Frontal cortex (tissue), 4 donors: ENCODE measurements around the gene TBCD. TPM values are rescaled to one million over a fixed set of nuclear protein-coding genes. Genes with fewer than 3 reads are reported as not detected.

Source experiments
- DNase-seq, 2 donors: peaks; one replicate each; pipeline ENCODE4 v3.0.0; 2012; ENCODE audit warnings: low spot score in 2 of 2
- FAIRE-seq: peaks from 2 replicates; lab custom pipeline; 2012; peaks lifted over from hg19 to GRCh38; lab: Jason Lieb, UNC
- total RNA-seq: library from RNA; depleted of rRNA; stranded (reverse); fragments of >200 nt; gene quantifications from one replicate; pipeline ENCODE4 v1.2.3, GENCODE V29; 2014
- donor health status: control.
- donor health status: control.
- donor health status: control.

Gene TBCD
- total RNA-seq, 1 donor from 2014 or later: 73.8 TPM

DNA sequence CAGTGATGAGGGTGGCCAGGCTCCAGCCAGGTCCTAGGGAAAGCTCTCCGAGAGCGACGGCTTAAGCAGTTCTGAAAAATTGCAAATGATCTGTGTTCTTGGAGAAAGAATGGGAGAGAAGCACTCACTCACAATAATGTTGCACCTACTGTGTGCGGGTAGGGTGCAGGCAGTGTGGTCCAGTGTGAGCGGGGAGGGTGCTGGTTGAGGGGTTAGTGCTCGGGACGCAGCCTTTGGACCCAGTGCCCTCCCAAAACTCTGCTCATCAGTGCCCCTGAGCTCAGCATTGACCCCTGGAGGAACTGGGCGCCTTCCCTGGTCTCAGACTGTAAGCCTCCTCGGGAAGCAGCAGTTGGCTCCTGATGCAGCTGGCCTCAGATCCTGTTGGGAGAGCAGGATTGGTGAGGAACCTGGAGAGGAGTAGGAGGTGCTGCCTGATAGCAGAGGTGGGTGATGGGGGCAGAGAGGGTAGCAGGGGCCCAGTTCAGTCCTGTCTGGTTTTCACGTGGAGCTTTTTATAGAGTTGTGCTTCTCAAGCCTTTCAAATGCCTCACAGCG lies 111.6 kb downstream of the TBCD start:
- no peak for FAIRE-seq
- DNase-seq: no peak

DNA sequence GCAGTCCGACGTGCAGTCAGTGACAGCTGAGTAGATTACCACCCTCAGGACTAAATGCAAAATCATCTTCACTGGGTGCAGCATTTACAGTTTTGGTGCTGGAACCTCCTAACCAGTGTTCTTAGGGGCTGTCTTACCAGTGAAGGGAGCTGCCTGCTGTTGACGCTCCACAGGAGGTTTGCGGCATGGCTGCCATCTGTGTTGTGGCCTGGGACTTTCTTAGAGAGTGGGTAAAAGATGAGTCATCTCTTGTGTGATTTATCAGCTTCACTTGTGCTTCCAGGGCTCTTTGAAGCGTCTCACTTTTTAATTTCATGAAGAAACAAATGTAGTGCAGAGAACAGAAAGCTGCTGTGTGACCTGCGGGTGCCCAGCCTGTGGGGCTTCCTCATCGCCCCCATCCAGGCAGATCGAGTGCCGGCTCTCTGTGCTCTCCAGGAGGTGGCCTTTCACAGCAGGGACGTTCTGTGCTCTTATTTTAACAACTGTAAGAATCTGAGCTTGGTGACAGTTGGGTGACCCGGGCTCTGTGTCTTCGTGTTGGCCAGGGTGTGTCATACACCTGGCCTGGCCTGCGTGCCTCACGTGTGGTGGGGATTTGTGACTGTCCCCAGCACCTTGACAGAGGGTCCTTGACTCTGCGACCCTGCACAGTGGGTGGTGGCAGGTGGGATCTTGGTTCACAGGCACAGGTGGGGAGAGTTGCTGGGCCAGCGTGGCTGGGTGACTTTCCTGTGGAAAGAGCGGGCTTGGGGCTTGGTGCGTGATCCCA lies 112.3 kb downstream of the TBCD start:
- no peak for DNase-seq
- no peak for FAIRE-seq

- FAIRE-seq (no peak), DNase-seq (no peak)
These were observed 112.9 kb downstream of the TBCD start for GRCh38 chr17:82864713-82865248.

DNA sequence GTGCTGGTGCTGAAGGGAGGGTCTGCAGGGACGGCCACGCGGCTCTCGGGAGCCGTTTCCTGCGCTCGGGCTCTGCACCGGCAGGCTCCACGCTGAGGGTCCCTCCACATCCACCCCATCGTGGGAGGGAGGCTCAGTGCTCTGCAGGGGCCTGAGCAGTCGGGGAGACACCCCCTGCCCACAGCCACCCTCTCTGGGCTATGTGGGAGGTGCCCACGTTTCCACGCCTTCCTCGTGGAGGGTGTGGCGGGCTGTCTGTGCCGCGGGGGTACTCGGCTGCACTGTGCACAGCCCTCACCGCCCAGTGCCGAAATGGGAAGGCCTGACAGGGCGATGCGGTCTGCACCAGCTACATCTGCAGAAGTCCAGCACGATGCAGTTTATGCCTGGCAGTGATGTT lies 113.4 kb downstream of the TBCD start:
- FAIRE-seq: no peak

GRCh38 chr17:82865774-82866395 lies 114.0 kb downstream of the TBCD start:
- FAIRE-seq: no peak
- DNase-seq: no peak

More for the DNA sequence above, 113.4 kb downstream of the TBCD start:
- DNase-seq: no peak

GRCh38 chr17:82866590-82867191 lies 114.8 kb downstream of the TBCD start:
- FAIRE-seq: no peak

GRCh38 chr17:82867763-82868325 lies 116.0 kb downstream of the TBCD start:
- no peak for FAIRE-seq
- no peak for DNase-seq

More at GRCh38 chr17:82866590-82867191, 114.8 kb downstream of the TBCD start:
- peak in 1 of 2 donors; percentile 61 for DNase-seq

DNA sequence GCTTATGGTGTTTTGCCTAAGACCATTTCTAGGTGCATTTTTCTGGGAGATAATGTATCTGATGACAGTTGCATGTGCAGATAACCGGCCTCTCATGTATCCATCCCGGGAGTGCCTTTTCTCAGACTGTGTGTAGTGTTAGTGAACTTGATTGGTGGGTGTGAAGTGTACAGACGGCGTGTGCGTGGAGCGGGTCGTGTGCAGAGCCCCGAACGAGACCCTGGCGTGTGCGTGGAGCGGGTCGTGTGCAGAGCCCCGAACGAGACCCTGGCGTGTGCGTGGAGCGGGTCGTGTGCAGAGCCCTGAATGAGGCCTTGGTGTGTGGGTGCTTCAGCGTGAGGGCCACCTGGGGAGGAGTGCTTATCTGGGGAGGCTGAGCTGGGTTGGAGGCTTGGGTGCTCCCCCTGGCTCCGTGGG lies 116.9 kb downstream of the TBCD start:
- no peak for DNase-seq
- no peak for FAIRE-seq

DNA sequence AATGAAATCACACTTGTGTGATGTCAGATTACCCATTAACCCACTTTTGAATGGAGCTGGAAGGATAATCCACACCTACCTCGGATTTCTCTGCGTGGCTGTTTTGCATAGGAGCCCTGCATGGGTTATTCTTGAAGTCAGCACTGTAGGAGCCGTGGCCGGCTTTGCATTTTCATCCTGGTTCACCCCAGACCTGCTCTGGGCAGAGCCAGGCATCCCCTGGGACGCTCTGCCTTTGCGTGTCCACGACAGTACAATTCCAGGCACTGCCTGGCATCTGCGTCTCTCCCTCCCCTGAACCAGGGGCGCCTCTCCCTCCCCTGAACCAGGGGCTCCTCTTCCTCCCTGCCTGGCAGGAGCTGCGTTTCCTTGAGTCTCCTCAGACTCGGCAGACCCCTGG lies 117.7 kb downstream of the TBCD start:
- no peak for DNase-seq
- no peak for FAIRE-seq

DNA sequence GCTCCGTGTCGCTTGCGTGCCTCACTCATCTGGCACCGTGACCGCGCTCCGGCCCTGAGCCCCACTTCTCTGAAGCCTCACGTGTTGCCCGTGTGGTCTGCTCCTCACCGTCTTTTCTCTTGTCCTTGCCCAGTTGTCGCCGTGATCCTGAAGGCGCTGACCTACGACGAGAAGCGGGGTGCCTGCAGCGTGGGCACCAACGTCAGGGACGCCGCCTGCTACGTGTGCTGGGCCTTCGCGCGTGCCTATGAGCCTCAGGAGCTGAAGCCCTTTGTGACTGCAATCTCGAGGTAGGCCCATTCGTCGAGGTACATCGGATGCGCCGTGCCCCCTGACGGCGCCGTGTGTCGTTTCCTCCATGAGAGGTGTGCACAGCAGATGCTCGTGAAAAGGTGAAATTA lies 118.2 kb downstream of the TBCD start:
- no peak for DNase-seq
- no peak for FAIRE-seq

DNA sequence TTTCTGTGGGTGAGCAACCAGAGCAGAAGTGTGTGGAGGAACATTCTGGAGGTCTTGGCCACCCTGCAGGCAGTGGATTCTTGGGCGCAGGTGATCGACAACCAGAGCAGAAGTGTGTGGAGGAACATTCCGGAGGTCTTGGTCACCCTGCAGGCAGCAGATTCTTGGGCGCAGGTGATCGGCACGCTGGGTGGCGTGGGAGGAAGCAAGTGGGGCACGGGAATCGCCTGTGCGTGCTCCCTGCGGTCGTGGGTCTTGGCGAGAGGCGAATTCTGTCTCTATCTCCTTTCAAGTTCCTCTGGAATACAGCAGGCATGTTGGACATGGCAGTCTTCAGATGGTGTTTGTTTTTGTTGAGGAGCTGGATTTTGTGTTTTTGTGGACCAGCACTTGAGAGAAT lies 118.7 kb downstream of the TBCD start:
- no peak for FAIRE-seq
- DNase-seq: no peak

- no peak for DNase-seq
- no peak for FAIRE-seq
These were observed 119.4 kb downstream of the TBCD start for GRCh38 chr17:82871056-82871775.

DNA sequence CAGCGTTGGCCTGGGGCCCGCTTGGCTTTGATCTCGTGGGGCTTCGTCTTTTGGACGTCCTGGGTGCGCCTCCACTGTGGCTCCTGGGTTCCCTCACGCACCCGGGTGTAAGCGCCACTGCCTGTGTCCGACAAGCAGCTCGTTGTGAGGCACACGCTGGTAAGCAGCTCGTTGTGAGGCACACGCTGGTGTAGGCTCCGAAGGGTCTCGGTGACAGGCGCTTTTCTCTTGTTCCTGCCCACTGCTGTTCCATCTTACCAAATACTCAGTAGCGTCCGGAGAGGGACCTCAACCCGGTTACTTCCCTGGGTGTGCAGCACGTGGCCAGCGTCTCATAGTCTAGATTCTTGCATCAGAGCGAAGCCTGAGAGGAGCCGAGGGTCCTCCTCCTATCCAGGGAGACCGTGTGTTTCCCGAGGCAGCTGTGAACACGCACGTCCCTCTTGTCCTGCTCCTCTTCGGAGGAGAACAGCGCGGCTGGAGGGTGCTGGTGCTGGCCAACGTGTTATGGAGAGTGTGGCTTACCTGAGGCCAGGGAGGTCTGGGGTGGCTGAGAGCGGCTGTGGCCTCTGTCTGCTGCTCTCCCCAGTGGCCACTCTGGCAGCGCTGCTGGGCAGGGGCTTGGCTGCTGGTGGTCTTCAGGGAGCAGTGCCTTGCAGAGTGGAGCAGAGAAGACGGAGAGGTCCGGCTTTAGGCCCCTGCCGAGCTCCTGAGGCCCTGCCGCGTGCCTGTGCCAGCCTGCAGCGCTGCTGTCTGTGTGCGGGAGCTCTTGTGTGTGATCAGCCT lies 120.1 kb downstream of the TBCD start:
- DNase-seq: no peak
- FAIRE-seq: no peak

- no peak for DNase-seq
- no peak for FAIRE-seq
These were observed 121.0 kb downstream of the TBCD start for GRCh38 chr17:82872591-82873520.

- no peak for FAIRE-seq
- DNase-seq: no peak
These were observed 121.7 kb downstream of the TBCD start for GRCh38 chr17:82873521-82873920.

DNA sequence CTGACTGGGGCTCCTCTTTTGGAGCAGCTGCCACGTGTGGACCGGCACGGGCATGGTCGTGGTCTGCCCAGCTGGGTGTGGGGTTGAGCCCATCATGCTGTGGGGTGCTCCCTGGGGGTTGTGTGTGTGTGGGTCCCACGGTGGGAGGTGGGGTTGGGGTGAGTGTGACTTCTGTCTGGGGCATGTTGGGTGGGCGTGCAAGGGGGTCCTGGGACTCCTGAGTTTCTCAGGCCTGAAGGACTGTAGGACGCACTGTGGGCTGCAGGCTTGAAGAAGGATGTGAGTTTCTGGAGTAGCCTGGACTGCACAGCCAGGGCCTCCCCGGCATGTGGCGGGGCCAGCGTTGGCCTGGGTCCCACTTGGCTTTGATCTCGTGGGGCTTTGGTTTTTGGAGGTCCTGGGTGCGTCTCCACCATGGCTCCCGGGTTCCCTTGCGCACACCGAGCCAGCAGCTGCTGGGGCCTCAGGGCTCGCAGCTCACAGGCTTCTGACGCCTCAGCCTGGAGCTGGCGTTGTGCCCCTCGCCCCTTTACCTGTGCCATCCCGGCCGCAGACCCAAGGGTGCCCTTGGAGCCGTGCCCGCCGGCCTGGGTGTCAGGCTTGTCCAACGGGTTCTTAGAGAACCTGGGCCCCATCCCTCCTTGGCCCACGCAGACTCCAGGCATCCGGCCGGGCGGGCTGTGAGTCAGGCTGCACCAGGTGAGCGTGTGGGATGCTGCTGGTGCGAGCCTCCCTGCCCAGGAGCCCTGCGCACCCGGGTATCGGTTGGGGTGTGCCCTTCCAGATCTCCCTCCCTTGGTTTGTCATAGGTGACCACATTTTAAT lies 122.4 kb downstream of the TBCD start:
- DNase-seq (no peak), FAIRE-seq (no peak)

- FAIRE-seq: no peak
- no peak for DNase-seq
These were observed 123.6 kb downstream of the TBCD start for GRCh38 chr17:82875407-82875856.
